Lower leg skin (tissue), 3 donors: ENCODE data around the gene LRWD1.

Source experiments
- POLR2A ChIP-seq, 2 donors: fragments of 450-650 bp; IDR thresholded peaks; one replicate each; pipeline ENCODE4 v1.6.1; 2016 to 2017; ENCODE audit warnings: antibody characterized with exemption in 2 of 2, mild to moderate bottlenecking in 1 of 2, moderate library complexity in 1 of 2
- TF ChIP-seq, protein P1 (sequence below), 3 donors: fragments of 450-650 bp; IDR thresholded peaks; one replicate each; pipeline ENCODE4 v1.5.1; 2016; ENCODE audit warnings: antibody characterized with exemption in 3 of 3, mild to moderate bottlenecking in 3 of 3, moderate library complexity in 2 of 3

DNA sequence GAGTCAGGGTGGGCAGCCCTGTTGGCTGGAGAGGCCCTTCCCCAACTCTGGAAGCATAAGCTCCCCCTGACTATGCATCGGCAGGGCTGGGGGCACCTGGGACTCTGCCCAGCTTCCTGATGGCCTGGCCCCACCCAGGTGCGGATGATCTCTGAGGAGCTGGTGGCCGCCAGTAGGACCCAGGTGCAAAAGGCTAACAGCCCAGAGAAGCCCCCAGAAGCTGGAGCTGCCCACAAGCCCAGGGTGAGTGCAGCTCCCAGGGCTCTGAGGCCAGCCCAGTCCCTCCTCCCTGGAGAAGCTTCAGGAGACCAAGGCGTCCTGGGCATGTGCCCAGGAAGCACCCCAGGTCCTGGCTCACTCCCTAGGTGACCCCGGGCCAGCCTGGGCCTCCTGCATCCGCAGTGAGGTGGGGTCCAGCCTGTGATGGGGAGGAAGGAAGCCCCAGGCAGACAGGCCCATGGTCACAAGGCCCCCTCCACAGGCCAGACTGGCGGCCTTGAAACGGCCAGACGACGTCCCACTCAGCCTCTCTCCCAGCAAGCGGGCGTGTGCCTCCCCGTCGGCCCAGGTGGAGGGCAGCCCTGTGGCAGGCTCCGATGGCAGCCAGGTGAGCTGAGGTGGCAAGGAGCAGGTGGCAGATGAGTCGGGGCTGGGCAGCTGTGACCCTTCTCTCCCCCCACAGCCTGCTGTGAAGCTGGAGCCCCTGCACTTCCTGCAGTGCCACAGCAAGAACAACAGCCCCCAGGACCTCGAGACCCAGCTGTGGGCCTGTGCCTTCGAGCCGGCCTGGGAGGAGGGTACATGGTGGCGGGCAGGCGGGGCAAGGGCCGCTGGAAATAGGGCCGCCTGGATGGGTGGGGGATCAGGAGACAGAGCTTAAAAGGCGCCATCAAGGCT lies 3.0 kb downstream of the LRWD1 start:
- TF ChIP-seq, protein P1, sequence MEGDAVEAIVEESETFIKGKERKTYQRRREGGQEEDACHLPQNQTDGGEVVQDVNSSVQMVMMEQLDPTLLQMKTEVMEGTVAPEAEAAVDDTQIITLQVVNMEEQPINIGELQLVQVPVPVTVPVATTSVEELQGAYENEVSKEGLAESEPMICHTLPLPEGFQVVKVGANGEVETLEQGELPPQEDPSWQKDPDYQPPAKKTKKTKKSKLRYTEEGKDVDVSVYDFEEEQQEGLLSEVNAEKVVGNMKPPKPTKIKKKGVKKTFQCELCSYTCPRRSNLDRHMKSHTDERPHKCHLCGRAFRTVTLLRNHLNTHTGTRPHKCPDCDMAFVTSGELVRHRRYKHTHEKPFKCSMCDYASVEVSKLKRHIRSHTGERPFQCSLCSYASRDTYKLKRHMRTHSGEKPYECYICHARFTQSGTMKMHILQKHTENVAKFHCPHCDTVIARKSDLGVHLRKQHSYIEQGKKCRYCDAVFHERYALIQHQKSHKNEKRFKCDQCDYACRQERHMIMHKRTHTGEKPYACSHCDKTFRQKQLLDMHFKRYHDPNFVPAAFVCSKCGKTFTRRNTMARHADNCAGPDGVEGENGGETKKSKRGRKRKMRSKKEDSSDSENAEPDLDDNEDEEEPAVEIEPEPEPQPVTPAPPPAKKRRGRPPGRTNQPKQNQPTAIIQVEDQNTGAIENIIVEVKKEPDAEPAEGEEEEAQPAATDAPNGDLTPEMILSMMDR (IDR thresholded peaks at IDR 0.05) = no peak
- TF ChIP-seq POLR2A (IDR thresholded peaks at IDR 0.05) = no peak
